K562 (cell line): ENCODE results near the gene NUBP2. TPM values are rescaled to one million over a fixed set of nuclear protein-coding genes. Genes with fewer than 3 reads are reported as not detected.

Experiments
- FOS ChIP-seq: IDR thresholded peaks from 3 replicates; pipeline ENCODE4 v1.6.1; 2011; ENCODE audit not compliant: insufficient read length; ENCODE audit errors: extremely low read depth
- GATA2 ChIP-seq: sonication (generic); formaldehyde crosslinking; IDR thresholded peaks from 2 replicates; pipeline ENCODE4 v1.4.0; 2020; ENCODE audit warnings: mild to moderate bottlenecking, missing genetic modification reagents
- RBM34 ChIP-seq: fragments of 200-400 bp; formaldehyde crosslinking; IDR thresholded peaks from 2 replicates; pipeline ENCODE4 v1.6.1; 2018; ENCODE audit warnings: low read length, borderline replicate concordance; ENCODE audit not compliant: insufficient read depth
- SMAD2 ChIP-seq: fragments of 150-350 bp; IDR thresholded peaks from 2 replicates; pipeline ENCODE4 v1.6.1; 2014; ENCODE audit warnings: low read depth, mild to moderate bottlenecking, low read length
- SRSF3 ChIP-seq: fragments of 200-400 bp; formaldehyde crosslinking; IDR thresholded peaks from 2 replicates; pipeline ENCODE4 v1.6.1; 2016; ENCODE audit warnings: mild to moderate bottlenecking, low read length, moderate library complexity; ENCODE audit not compliant: insufficient read depth
- TCFL5 ChIP-seq: fragments of 250-450 bp; sonication (Bioruptor Pico); conservative IDR thresholded peaks from 2 replicates; pipeline ENCODE4 v1.6.1; 2021; ENCODE audit warnings: mild to moderate bottlenecking, moderate library complexity, matching md5 sums
- U2AF2 ChIP-seq: fragments of 200-400 bp; formaldehyde crosslinking; optimal IDR thresholded peaks from 2 replicates; pipeline ENCODE3; 2017; ENCODE audit warnings: low read depth, mild to moderate bottlenecking, low read length
- YY1 ChIP-seq, 3 experiments: IDR thresholded peaks; 2 replicates each; pipeline ENCODE4 v1.6.1; 2011; ENCODE audit warnings: low read length in 2 of 3, mild to moderate bottlenecking in 2 of 3, moderate library complexity in 2 of 3, borderline replicate concordance in 1 of 3, control low read depth in 1 of 3, low read depth in 1 of 3; ENCODE audit not compliant: insufficient read depth in 3 of 3, insufficient replicate concordance in 2 of 3, control insufficient read depth in 1 of 3, insufficient read length in 1 of 3; ENCODE audit errors: extremely low read depth in 1 of 3
- ZNF280B ChIP-seq: fragments of 250-450 bp; sonication (Bioruptor Pico); IDR thresholded peaks from 2 replicates; pipeline ENCODE4 v1.5.1; 2021; ENCODE audit warnings: mild to moderate bottlenecking
- polyA plus RNA-seq, 8 experiments: library from polyadenylated mRNA; depleted of rRNA in 4 of 8; stranded (reverse) in 5 of 8; unstranded in 3 of 8; fragments of >200 nt; fragmentation: Nextera tagmentation in 2 of 8; fragmentation: Illumina TruSeq in 1 of 8; extraction: Ambion mirVana in 2 of 8; extraction: Trizol in 1 of 8; gene quantifications; 2 replicates each; pipeline versions ENCODE4 v1.2.1 to v1.2.3, GENCODE V29; 2011 to 2014; ENCODE audit warnings: inconsistent platforms in 1 of 8, missing spikeins in 1 of 8
- total RNA-seq, 7 experiments: library from RNA; depleted of rRNA in 6 of 7; stranded (reverse); fragments of >200 nt in 6 of 7; fragmentation: Illumina TruSeq in 2 of 7; extraction: Trizol in 2 of 7; gene quantifications; 2 replicates each; pipeline versions ENCODE4 v1.2.1 to v1.2.3, GENCODE V29; 2011 to 2021; ENCODE audit warnings: low replicate concordance in 1 of 7
- TF ChIP-seq, protein P1 (sequence below): fragments of 450-650 bp; formaldehyde crosslinking; IDR thresholded peaks from 2 replicates; pipeline ENCODE4 v1.4.0; 2020; ENCODE audit warnings: mild to moderate bottlenecking, moderate library complexity
- TF ChIP-seq, protein P2 (sequence below), 2 experiments: fragments of 450-650 bp; IDR thresholded peaks; 2 replicates each; pipeline ENCODE4 v1.6.1; 2018; ENCODE audit warnings: mild to moderate bottlenecking in 2 of 2, low read depth in 1 of 2; ENCODE audit not compliant: partially characterized antibody in 2 of 2
- TF ChIP-seq, protein P3 (sequence below), 3 experiments: fragments of 200-800 bp in 1 of 3; fragments of 250-450 bp in 1 of 3; fragments of 450-650 bp in 1 of 3; sonication (Bioruptor Pico) in 1 of 3; sonication (Bioruptor generic) in 1 of 3; formaldehyde crosslinking in 1 of 3; IDR thresholded peaks; 2 replicates each; pipeline versions ENCODE4 v1.6.1 to v1.8.0; 2016 to 2022; ENCODE audit warnings: mild to moderate bottlenecking in 2 of 3, missing genetic modification characterization in 2 of 3, missing compliant biosample characterization in 1 of 3, moderate library complexity in 1 of 3

The NUBP2 gene
- total and polyA plus RNA-seq, 9 of the 15 experiments (the other 6 are each of a cell fraction or from before 2014, with no cell fraction given) = 1.8 to 115 (median 24.0) TPM

DNA sequence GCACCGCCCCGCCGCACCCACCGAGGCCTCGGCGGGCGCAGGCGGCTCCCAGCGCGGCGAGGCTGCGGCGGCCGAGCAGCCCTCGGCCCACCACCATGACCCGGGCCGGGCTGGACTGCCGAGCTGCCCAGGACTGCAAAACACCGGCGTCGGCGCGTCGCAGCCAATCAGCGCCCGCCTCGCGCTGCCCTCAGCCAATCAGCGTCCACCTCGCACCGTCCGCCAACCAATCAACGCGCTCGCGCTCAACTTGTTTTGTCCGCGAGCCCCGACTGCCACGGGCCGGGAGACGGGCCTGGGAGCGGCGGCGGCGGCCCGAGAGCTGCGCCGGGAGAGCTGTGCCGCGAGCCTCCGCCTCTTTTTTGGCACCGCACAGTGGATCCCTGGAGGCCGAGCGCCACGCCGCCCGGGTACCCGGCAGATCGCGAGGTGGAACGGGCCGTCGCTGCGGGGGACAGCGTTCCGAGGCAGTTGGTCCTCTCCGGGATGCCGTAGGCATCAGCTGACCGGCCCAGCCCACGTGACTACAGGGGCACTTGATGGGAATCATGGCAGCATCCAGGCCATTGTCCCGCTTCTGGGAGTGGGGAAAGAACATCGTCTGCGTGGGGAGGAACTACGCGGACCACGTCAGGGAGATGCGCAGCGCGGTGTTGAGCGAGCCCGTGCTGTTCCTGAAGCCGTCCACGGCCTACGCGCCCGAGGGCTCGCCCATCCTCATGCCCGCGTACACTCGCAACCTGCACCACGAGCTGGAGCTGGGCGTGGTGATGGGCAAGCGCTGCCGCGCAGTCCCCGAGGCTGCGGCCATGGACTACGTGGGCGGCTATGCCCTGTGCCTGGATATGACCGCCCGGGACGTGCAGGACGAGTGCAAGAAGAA lies 44.2 kb downstream of the NUBP2 start, which contains the start of the genes FAHD1 and HAGH (continued):
- TF ChIP-seq YY1 (IDR thresholded peaks at IDR 0.05; ENCODE audit: borderline replicate concordance in 1 of 3, control insufficient read depth in 1 of 3, extremely low read depth in 1 of 3, insufficient read depth in 3 of 3, insufficient read length in 1 of 3, insufficient replicate concordance in 2 of 3, low read depth in 1 of 3, low read length in 2 of 3) = peak; percentile 43 to 92 (median 84)
- TF ChIP-seq SMAD2 = no peak
- TF ChIP-seq, protein P1, sequence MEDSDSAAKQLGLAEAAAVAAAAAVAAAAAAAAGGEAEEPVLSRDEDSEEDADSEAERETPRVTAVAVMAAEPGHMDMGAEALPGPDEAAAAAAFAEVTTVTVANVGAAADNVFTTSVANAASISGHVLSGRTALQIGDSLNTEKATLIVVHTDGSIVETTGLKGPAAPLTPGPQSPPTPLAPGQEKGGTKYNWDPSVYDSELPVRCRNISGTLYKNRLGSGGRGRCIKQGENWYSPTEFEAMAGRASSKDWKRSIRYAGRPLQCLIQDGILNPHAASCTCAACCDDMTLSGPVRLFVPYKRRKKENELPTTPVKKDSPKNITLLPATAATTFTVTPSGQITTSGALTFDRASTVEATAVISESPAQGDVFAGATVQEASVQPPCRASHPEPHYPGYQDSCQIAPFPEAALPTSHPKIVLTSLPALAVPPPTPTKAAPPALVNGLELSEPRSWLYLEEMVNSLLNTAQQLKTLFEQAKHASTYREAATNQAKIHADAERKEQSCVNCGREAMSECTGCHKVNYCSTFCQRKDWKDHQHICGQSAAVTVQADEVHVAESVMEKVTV (CRISPR knock-in tag) = no peak
- TF ChIP-seq FOS = peak; percentile 94
- no peak for TF ChIP-seq TCFL5 (CRISPR knock-in tag)
- TF ChIP-seq, protein P2, sequence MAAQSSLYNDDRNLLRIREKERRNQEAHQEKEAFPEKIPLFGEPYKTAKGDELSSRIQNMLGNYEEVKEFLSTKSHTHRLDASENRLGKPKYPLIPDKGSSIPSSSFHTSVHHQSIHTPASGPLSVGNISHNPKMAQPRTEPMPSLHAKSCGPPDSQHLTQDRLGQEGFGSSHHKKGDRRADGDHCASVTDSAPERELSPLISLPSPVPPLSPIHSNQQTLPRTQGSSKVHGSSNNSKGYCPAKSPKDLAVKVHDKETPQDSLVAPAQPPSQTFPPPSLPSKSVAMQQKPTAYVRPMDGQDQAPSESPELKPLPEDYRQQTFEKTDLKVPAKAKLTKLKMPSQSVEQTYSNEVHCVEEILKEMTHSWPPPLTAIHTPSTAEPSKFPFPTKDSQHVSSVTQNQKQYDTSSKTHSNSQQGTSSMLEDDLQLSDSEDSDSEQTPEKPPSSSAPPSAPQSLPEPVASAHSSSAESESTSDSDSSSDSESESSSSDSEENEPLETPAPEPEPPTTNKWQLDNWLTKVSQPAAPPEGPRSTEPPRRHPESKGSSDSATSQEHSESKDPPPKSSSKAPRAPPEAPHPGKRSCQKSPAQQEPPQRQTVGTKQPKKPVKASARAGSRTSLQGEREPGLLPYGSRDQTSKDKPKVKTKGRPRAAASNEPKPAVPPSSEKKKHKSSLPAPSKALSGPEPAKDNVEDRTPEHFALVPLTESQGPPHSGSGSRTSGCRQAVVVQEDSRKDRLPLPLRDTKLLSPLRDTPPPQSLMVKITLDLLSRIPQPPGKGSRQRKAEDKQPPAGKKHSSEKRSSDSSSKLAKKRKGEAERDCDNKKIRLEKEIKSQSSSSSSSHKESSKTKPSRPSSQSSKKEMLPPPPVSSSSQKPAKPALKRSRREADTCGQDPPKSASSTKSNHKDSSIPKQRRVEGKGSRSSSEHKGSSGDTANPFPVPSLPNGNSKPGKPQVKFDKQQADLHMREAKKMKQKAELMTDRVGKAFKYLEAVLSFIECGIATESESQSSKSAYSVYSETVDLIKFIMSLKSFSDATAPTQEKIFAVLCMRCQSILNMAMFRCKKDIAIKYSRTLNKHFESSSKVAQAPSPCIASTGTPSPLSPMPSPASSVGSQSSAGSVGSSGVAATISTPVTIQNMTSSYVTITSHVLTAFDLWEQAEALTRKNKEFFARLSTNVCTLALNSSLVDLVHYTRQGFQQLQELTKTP (IDR thresholded peaks at IDR 0.05; ENCODE audit: low read depth in 1 of 2, partially characterized antibody in 2 of 2) = peak; percentile 36 to 77
- TF ChIP-seq SRSF3 = no peak
- TF ChIP-seq, protein P3, sequence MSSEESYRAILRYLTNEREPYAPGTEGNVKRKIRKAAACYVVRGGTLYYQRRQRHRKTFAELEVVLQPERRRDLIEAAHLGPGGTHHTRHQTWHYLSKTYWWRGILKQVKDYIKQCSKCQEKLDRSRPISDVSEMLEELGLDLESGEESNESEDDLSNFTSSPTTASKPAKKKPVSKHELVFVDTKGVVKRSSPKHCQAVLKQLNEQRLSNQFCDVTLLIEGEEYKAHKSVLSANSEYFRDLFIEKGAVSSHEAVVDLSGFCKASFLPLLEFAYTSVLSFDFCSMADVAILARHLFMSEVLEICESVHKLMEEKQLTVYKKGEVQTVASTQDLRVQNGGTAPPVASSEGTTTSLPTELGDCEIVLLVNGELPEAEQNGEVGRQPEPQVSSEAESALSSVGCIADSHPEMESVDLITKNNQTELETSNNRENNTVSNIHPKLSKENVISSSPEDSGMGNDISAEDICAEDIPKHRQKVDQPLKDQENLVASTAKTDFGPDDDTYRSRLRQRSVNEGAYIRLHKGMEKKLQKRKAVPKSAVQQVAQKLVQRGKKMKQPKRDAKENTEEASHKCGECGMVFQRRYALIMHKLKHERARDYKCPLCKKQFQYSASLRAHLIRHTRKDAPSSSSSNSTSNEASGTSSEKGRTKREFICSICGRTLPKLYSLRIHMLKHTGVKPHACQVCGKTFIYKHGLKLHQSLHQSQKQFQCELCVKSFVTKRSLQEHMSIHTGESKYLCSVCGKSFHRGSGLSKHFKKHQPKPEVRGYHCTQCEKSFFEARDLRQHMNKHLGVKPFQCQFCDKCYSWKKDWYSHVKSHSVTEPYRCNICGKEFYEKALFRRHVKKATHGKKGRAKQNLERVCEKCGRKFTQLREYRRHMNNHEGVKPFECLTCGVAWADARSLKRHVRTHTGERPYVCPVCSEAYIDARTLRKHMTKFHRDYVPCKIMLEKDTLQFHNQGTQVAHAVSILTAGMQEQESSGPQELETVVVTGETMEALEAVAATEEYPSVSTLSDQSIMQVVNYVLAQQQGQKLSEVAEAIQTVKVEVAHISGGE (CRISPR knock-in tag; IDR thresholded peaks at IDR 0.05) = peak in 1 of 3 experiments; percentile 76; a peak in 2 of 6 replicates
- TF ChIP-seq GATA2 (CRISPR knock-in tag) = no peak
- no peak for TF ChIP-seq RBM34
- TF ChIP-seq ZNF280B (CRISPR knock-in tag) = no peak
- no peak for TF ChIP-seq U2AF2
